ENCODE data around the gene PBX3.

- TF ChIP-seq CTCF (conservative IDR thresholded peaks at IDR 0.05 in 1 of 2, IDR thresholded peaks at IDR 0.05 in 1 of 2; ENCODE audit: extremely low read depth in 1 of 2, insufficient read depth in 1 of 2, low read depth in 1 of 2, low read length in 2 of 2) (no peak), EZH2 (IDR thresholded peaks at IDR 0.05; ENCODE audit: borderline replicate concordance, low read length) (no peak)
These were observed 56.4 kb downstream of the PBX3 start for GRCh38 chr9:125803526-125803925.
